Neural cell (in vitro differentiated cells): ENCODE data around the gene ADGRD1. TPM values are rescaled to one million over a fixed set of nuclear protein-coding genes. Genes with fewer than 3 reads are reported as not detected.

Experiments used
- H2AFZ ChIP-seq: fragments of 200-600, 300-800 bp; sonication (generic), shearing (Covaris generic); 2 replicates; pipeline ENCODE4 v1.6.0; 2014; ENCODE audit warnings: low read depth, mild to moderate bottlenecking, antibody characterized with exemption, low read length, moderate library complexity
- H3F3A ChIP-seq: fragments of 200-600 bp; shearing (Covaris generic); 2 replicates; pipeline ENCODE4 v1.6.1; 2016; ENCODE audit warnings: mild to moderate bottlenecking, moderate library complexity, mixed read lengths, antibody characterized with exemption, low read length; ENCODE audit not compliant: insufficient read depth, poor library complexity, severe bottlenecking
- H3K27ac ChIP-seq: fragments of 200-600, 300-800 bp; sonication (generic), shearing (Covaris generic); 2 replicates; pipeline ENCODE4 v1.5.1; 2014; ENCODE audit warnings: mild to moderate bottlenecking, low read length, moderate library complexity
- H3K27me3 ChIP-seq: fragments of 300-800, 200-600 bp; sonication (generic), shearing (Covaris generic); 2 replicates; pipeline ENCODE4 v1.6.0; 2014; ENCODE audit warnings: mild to moderate bottlenecking, low read depth, low read length, moderate library complexity; ENCODE audit not compliant: insufficient read depth
- H3K36me3 ChIP-seq: fragments of 300-800, 200-600 bp; sonication (generic), shearing (Covaris generic); 2 replicates; pipeline ENCODE4 v1.5.1; 2014; ENCODE audit warnings: mild to moderate bottlenecking, antibody characterized with exemption, low read length, moderate library complexity; ENCODE audit not compliant: insufficient read depth
- H3K4me2 ChIP-seq: fragments of 300-800, 200-600 bp; sonication (generic), shearing (Covaris generic); 2 replicates; pipeline ENCODE4 v1.6.0; 2014; ENCODE audit warnings: mild to moderate bottlenecking, low read length
- H3K4me3 ChIP-seq: fragments of 300-800, 200-600 bp; sonication (generic), shearing (Covaris generic); 2 replicates; pipeline ENCODE4 v1.5.1; 2014; ENCODE audit warnings: mild to moderate bottlenecking, low read length, moderate library complexity
- H3K79me2 ChIP-seq: fragments of 200-600 bp; shearing (Covaris generic); replicated peaks from 2 replicates; pipeline ENCODE4 v1.6.0; 2014; ENCODE audit warnings: mild to moderate bottlenecking, low read length, moderate library complexity; ENCODE audit not compliant: insufficient read depth
- H3K9ac ChIP-seq: fragments of 300-800, 200-600 bp; sonication (generic), shearing (Covaris generic); 2 replicates; pipeline ENCODE4 v1.6.1; 2016; ENCODE audit warnings: mild to moderate bottlenecking, low read length, mixed read lengths
- H3K9me2 ChIP-seq: fragments of 200-600 bp; shearing (Covaris generic); 2 replicates; pipeline ENCODE4 v1.6.1; 2016; ENCODE audit warnings: mild to moderate bottlenecking, low read length, mixed read lengths; ENCODE audit not compliant: insufficient read depth
- H3K9me3 ChIP-seq: fragments of 200-600, 300-800 bp; sonication (generic), shearing (Covaris generic); 2 replicates; pipeline ENCODE4 v1.6.1; 2016; ENCODE audit warnings: mild to moderate bottlenecking, mixed run types, low read length, moderate library complexity, mixed read lengths
- H4K20me1 ChIP-seq: fragments of 200-600 bp; shearing (Covaris generic); 2 replicates; pipeline ENCODE4 v1.6.1; 2016; ENCODE audit warnings: mild to moderate bottlenecking, mixed run types; ENCODE audit not compliant: insufficient read depth
- EP300 ChIP-seq: fragments of 450-650 bp; conservative IDR thresholded peaks from 2 replicates; pipeline ENCODE4 v1.6.1; 2014; ENCODE audit warnings: antibody characterized with exemption, mild to moderate bottlenecking, moderate library complexity; ENCODE audit not compliant: poor library complexity, severe bottlenecking
- EZH2 ChIP-seq: fragments of 200-600, 300-800 bp; shearing (Covaris generic), sonication (generic); IDR thresholded peaks from 2 replicates; pipeline ENCODE4 v1.6.1; 2014; ENCODE audit warnings: antibody characterized with exemption, low read length, borderline replicate concordance, mild to moderate bottlenecking; ENCODE audit not compliant: insufficient read depth, poor library complexity, severe bottlenecking
- MXI1 ChIP-seq: fragments of 450-650 bp; conservative IDR thresholded peaks from 2 replicates; pipeline ENCODE4 v1.6.1; 2014; ENCODE audit warnings: antibody characterized with exemption, mild to moderate bottlenecking; ENCODE audit not compliant: poor library complexity, severe bottlenecking
- POLR2AphosphoS5 ChIP-seq: IDR thresholded peaks from 2 replicates; pipeline ENCODE4 v1.6.1; 2012
- RAD21 ChIP-seq: fragments of 450-650 bp; conservative IDR thresholded peaks from 2 replicates; pipeline ENCODE4 v1.6.1; 2014; ENCODE audit warnings: antibody characterized with exemption, mild to moderate bottlenecking, moderate library complexity
- SMC3 ChIP-seq: fragments of 450-650 bp; conservative IDR thresholded peaks from 2 replicates; pipeline ENCODE4 v1.6.1; 2014; ENCODE audit warnings: antibody characterized with exemption, mild to moderate bottlenecking, moderate library complexity; ENCODE audit not compliant: poor library complexity
- TAF1 ChIP-seq: IDR thresholded peaks from 2 replicates; pipeline ENCODE4 v1.6.1; 2012; ENCODE audit warnings: low read depth
- polyA plus RNA-seq: library from polyadenylated mRNA; depleted of rRNA; stranded (reverse); fragments of >200 nt; gene quantifications from 2 replicates; pipeline ENCODE4 v1.2.3, GENCODE V29; 2014
- TF ChIP-seq, protein P1 (sequence below): fragments of 450-650 bp; IDR thresholded peaks from 2 replicates; pipeline ENCODE4 v1.5.1; 2014; ENCODE audit warnings: antibody characterized with exemption, mild to moderate bottlenecking, moderate library complexity; ENCODE audit not compliant: poor library complexity, severe bottlenecking
- TF ChIP-seq, protein P2 (sequence below): IDR thresholded peaks from 2 replicates; pipeline ENCODE4 v1.6.1; 2012; ENCODE audit warnings: borderline replicate concordance

Gene ADGRD1
- polyA plus RNA-seq, 1 donor from 2014 or later: 1.7 TPM

DNA sequence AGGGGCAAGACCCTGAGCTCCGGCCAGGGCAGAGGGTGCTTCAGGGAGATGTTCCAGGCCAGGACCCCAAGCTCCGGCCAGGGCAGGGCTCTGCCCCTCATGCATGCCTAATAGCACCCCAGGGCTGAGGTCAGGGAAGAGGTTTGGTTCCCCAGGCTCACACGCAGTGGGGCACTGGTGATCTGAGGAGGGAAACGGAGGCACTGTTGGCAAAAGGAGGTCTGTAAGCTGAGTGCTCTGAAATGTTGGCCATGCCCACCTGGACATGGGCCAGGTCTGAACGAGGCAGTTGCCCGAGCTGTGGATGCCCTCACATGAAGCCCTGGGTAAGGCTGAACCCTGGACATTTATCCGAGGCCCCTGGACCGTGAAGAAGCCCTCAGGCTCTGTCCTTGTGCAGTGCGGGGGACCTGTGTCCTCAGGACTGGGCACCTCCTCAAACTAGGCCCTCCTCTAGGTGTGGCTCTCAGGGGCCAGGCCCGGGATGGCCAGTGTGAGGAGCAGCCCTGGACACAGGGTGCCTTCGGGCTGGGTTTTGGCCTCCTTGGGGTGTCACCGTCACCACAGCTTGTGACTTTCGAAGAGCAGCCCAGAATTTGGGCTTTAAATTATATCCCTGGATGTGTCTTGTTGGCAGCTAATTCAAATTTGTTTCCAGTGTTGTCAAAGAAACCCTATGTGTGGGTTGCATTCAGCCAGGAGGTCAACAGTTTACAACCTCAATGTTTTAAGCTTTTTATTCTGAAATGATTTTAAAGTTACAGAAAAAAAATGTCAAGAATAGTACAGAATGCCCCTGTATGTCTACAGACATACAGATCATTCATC is 66.8 kb downstream of the ADGRD1 start:
- peak overlapping the region; percentile 28 for H3K4me3 ChIP-seq
- H3K79me2 ChIP-seq: no peaks in the 10 kb centered on the region
- TF ChIP-seq RAD21 (no peak), EP300 (no peak)
- H3F3A ChIP-seq: no peaks in the 10 kb centered on the region
- H3K9me3 ChIP-seq: no peaks in the 10 kb centered on the region
- no peak overlapping the region for H3K9ac ChIP-seq
- H3K36me3 ChIP-seq: no peaks in the 10 kb centered on the region
- peak overlapping the region; percentile 55 for H3K27ac ChIP-seq
- no peak overlapping the region for H3K4me2 ChIP-seq
- no peaks in the 10 kb centered on the region for H4K20me1 ChIP-seq
- no peak overlapping the region for H2AFZ ChIP-seq
- no peaks in the 10 kb centered on the region for H3K9me2 ChIP-seq
- no peaks in the 10 kb centered on the region for H3K27me3 ChIP-seq

DNA sequence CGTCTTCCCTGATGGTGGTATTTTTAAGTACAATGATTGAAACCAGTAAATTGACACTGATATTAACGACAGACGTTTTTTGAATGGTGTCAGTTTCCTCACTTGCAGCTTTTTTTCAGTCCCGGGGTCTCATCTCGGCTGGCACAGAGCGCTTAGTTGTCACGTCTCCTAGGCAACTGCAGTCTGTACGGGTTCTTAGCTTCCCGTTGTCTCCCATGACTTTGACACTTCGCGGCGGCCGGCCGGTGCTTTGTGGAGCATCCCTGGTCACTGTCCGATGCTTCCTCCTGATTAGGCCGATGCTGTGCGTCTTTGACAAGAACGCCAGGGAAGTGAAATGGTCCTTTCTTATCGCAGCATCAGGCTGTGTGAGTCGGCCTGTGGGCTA is 67.4 kb downstream of the ADGRD1 start:
- H3F3A ChIP-seq: no peaks in the 10 kb centered on the region
- H3K27ac ChIP-seq: peak overlapping the region; percentile 55
- H3K36me3 ChIP-seq: no peaks in the 10 kb centered on the region
- no peak overlapping the region for H2AFZ ChIP-seq
- H4K20me1 ChIP-seq: no peaks in the 10 kb centered on the region
- H3K4me3 ChIP-seq: peak overlapping the region; percentile 28
- TF ChIP-seq EP300 (peak; percentile 55), MXI1 (no peak), TAF1 (no peak), SMC3 (no peak)
- TF ChIP-seq, protein P1, sequence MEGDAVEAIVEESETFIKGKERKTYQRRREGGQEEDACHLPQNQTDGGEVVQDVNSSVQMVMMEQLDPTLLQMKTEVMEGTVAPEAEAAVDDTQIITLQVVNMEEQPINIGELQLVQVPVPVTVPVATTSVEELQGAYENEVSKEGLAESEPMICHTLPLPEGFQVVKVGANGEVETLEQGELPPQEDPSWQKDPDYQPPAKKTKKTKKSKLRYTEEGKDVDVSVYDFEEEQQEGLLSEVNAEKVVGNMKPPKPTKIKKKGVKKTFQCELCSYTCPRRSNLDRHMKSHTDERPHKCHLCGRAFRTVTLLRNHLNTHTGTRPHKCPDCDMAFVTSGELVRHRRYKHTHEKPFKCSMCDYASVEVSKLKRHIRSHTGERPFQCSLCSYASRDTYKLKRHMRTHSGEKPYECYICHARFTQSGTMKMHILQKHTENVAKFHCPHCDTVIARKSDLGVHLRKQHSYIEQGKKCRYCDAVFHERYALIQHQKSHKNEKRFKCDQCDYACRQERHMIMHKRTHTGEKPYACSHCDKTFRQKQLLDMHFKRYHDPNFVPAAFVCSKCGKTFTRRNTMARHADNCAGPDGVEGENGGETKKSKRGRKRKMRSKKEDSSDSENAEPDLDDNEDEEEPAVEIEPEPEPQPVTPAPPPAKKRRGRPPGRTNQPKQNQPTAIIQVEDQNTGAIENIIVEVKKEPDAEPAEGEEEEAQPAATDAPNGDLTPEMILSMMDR: no peak
- no peak overlapping the region for H3K4me2 ChIP-seq
- H3K9me3 ChIP-seq: no peaks in the 10 kb centered on the region
- H3K9ac ChIP-seq: no peak overlapping the region
- H3K27me3 ChIP-seq: no peaks in the 10 kb centered on the region
- no peaks in the 10 kb centered on the region for H3K79me2 ChIP-seq
- H3K9me2 ChIP-seq: no peaks in the 10 kb centered on the region

DNA sequence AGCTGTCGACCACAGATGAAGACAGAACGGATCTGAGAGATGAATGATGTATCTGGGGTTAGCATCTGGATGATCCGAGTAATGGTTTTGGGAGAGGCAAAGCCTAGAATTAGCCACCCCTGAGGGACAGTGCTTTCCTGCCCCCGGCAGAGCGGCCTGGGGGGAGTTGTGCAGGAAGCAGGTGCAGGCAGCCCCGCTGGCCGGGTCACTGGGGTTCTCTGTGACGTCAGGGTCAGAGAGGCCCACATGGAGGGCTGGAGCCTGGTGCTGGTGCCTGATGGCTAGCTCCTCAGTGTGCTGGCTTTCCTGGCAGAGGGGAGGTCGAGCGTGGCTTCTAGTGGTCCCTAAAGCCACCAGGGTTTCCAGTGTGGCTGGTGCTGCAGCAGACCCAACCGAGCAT is 70.3 kb downstream of the ADGRD1 start:
- no peak for TF ChIP-seq RAD21
- no peak for TF ChIP-seq TAF1
- TF ChIP-seq, protein P2, sequence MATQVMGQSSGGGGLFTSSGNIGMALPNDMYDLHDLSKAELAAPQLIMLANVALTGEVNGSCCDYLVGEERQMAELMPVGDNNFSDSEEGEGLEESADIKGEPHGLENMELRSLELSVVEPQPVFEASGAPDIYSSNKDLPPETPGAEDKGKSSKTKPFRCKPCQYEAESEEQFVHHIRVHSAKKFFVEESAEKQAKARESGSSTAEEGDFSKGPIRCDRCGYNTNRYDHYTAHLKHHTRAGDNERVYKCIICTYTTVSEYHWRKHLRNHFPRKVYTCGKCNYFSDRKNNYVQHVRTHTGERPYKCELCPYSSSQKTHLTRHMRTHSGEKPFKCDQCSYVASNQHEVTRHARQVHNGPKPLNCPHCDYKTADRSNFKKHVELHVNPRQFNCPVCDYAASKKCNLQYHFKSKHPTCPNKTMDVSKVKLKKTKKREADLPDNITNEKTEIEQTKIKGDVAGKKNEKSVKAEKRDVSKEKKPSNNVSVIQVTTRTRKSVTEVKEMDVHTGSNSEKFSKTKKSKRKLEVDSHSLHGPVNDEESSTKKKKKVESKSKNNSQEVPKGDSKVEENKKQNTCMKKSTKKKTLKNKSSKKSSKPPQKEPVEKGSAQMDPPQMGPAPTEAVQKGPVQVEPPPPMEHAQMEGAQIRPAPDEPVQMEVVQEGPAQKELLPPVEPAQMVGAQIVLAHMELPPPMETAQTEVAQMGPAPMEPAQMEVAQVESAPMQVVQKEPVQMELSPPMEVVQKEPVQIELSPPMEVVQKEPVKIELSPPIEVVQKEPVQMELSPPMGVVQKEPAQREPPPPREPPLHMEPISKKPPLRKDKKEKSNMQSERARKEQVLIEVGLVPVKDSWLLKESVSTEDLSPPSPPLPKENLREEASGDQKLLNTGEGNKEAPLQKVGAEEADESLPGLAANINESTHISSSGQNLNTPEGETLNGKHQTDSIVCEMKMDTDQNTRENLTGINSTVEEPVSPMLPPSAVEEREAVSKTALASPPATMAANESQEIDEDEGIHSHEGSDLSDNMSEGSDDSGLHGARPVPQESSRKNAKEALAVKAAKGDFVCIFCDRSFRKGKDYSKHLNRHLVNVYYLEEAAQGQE: no peak
- TF ChIP-seq EP300: no peak
- TF ChIP-seq EZH2: no peak
- TF ChIP-seq, protein P1: no peak
- no peak for TF ChIP-seq POLR2AphosphoS5
- no peak for TF ChIP-seq SMC3
- TF ChIP-seq MXI1: no peak
- no peak overlapping the region for H3K4me3 ChIP-seq
- no peaks in the 10 kb centered on the region for H3F3A ChIP-seq
- H3K79me2 ChIP-seq: no peaks in the 10 kb centered on the region
- H3K9me2 ChIP-seq: no peaks in the 10 kb centered on the region
- no peak overlapping the region for H3K4me2 ChIP-seq
- no peaks in the 10 kb centered on the region for H3K27me3 ChIP-seq
- H4K20me1 ChIP-seq: no peaks in the 10 kb centered on the region
- no peak overlapping the region for H3K9ac ChIP-seq
- no peak overlapping the region for H2AFZ ChIP-seq
- H3K9me3 ChIP-seq: no peaks in the 10 kb centered on the region
- H3K27ac ChIP-seq: no peak overlapping the region
- H3K36me3 ChIP-seq: no peaks in the 10 kb centered on the region
